Epidermal melanocyte (primary cell): ENCODE data around the gene IDH3B.
"Not testable (repeated sequence)": the region's sequence is repeated elsewhere in the genome, so short reads cannot be mapped to it uniquely, and the experiment has no call there.

ENCODE experiments used
- DNase-seq: peaks from one replicate; pipeline ENCODE4 v3.0.0; 2011; ENCODE audit warnings: low spot score; ENCODE audit not compliant: insufficient read length

Gene IDH3B

DNA sequence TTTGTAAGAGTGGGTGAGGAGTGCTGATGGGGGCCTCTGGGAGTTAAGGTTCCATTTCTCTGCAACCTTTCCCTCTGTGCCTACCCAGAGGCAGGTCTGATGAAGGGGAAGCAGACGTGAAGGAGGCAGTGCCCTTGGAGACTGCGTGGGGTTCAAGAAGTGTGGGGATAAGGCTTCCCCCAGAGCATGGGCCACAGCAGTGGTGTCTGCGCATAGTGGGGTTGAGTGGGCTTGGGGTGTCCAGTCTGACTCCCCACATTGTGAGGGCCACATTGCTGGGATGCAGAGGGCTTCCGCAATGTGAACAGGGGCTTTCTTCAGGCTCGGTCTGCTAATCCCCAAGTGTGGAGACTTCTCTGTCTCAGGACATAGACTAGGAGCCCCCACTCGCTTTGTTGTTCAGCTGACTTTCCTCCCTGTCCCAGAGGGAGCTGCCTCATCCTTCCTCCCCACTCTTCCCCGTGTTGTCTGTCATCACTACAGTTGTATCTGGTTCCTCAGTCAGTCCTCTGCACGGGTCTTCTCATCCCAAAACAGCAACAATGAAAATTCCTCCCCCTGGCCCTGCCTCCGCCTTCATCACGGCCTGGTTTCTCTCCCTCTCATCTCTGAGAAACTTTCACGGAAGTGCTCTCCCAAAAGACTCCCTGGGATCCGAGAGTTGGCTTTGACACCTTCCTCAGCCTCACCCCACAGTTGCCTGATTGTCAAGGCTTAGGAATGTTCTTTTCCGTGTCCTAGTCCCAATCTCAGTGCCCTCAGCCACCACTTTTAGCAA is 31.4 kb upstream of the IDH3B start:
- no peak for DNase-seq

DNA sequence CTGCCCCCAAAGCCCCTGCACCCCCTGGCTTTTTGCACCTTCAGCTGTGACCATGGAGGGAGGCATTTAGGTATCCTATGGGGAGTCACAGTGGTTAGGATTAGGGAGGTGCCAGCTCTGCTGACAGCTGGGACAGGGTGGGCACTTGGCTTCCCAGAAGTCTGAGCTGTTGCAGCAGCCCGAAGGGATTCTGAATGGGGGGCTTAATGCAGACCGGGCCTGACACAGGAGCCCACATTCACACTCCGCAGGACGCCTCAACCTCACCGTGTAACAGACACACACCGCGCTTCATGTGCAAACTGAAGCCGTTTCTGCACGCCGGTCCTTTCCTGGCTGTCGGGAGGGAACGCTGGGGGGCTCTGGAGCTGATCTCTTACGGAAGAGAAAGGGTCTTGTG is 30.5 kb upstream of the IDH3B start:
- no peak for DNase-seq

DNA sequence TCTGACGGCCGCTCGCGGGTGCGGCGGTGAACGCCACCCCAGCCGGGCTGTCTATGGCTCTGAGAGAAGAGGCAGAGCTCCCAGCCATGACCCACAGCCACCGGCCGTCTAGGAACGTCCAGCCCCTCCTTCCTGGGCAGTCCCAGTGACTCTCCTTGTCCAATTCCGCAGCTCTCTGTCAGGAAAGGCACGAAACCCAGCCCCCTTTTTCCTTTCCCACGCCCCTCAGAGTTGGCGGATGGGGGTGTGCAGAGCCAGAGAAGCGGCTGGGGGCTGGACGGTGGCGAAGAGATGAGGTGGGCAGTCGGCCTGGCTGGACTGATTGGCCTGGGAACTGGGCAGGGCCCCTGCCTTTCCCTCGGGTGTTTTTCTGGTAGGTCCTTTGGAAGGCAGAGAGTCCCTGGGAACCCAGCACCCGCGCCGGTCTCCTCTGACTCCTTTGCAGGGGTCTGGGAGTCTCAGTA is 30.0 kb upstream of the IDH3B start:
- DNase-seq: no peak

DNA sequence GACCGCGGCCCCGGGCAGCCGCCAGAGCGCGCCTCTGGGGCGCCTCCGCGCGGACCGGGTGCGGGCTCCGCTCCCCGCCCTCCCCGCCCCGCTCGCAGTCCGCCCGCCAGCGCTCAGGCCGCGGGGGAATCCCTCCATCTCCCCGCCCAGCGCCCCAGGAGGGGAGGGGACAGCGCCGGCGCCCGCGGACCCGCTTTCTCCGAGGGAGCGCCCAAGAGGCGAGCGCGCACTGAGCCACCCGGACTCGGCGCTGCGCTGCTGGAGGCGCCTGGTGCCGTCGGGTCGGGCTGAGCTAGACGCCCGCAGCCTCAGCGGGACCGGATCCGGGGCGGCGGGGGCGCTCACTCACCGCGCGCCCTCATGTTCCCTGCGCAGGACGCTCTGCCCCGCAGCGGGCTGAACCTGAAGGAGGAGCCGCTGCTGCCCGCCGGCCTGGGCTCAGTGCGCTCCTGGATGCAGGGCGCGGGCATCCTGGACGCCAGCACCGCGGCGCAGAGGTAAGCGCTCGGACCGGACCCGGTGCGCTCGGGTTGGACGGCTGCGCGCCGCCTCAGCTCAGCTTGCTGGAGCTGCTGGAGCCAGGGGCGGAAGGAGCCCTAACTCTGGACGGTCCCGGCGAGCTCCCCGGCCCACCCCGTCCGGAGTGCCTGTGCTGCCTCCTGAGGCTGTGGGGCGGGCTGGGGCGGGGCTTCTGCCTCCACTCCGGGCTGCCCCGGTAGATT is 29.4 kb upstream of the IDH3B start:
- DNase-seq: no peak

DNA sequence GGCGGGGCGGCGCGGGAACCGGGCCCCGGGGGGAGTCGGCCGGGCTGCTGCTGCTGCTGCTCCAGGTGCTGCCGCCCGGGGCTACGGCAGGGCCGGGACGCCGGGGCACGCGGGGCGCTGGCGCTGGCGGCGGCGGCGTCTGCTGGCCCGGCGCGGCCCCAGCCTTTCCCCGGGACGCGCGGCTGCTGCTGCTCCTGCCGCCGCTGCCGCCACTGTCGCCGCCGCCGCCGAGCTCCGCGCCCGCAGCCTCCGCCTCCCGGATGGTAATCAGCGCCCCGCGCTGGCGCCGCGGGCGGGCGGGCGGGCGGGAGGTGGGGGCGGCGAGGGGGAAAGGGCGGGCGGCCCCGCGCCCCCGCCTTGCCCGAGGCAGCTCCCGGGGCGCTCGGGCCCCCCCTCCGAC is 28.9 kb upstream of the IDH3B start:
- no peak for DNase-seq

DNA sequence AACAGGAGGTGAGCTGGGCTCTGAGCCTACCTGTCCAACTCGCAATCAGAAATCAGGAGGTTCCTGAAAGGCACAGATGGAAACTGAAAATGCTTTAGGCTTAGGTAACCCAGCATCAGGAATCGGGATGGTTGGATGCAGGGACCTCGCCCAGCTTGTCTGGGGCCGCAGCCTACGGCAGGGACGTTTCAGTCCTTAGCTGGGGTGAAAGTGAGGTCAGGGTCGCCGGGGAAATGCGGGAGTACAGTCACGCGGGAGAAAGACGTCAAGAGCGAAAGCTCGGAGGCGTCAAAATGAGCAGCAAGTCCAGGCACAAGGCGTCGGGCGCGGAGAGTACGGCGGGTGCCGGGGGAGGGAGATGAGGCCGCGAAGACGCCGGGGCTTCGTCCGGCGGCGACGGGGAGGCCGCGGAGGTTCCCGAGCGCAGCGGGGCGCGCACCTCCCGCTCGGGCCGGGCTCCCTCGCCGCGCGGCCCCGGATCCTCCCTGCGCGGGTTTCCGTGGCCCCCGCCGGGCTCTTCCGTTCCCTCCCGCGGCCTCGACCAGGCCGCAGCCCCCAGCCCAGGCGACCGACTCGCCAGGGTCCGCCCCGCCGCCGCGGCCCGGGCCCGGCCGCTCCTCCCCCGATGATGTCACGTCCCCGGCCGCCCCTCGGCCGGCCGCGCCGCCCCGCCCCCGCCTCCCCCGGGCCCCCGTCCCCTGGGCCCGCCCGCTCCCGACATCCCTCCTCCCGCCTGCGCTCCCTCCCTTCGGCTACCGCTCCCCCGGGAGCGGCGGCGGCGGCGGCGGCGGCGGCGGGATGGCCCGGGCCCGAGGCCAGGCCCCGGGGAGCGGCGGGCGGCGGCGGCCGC is 28.2 kb upstream of the IDH3B start, which contains the start of gene EBF4:
Gene EBF4, plus strand, starts transcription at position 745 of the 850 bp plus-strand sequence. CDS start 866 bp downstream, outside the sequence.
- DNase-seq: no peak

DNA sequence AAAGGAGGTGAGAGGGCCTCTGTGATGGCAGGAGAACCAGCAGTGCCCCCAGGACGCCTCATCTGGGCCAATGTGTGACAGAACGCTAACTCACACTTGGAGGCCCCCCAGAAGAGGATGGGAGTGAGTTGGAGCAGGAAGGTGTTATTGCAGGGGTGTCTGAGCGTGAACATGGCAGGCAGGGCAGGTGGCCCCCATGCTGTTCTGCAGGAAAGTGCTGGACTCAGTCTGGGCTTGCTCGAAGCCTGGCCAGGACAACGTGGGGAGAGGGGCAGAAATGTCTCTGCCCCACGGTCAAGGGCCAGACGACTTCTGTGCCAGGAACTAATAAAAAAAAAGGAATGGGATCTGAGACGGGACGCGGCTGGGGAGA is 27.6 kb upstream of the IDH3B start:
- no peak for DNase-seq

DNA sequence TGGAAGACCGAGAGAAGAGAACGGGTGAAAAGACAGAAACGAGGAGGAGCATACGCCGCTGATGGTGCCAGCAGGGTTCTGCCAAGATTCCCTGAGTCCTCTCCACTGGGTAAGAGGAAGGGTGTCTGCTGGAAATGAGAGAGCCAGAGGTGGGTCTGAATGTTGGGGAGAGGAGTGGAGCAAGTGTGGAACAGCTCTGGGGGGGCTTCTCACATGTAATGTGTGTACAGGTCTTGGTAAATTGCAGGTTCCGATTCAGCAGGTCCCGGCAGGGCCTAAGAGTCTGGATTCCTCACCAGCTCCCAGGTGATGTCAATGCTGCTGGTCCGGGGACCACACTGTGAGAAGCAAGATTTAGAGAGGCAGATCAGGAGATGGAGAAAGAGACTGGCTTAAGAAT is 27.1 kb upstream of the IDH3B start:
- DNase-seq: no peak

DNA sequence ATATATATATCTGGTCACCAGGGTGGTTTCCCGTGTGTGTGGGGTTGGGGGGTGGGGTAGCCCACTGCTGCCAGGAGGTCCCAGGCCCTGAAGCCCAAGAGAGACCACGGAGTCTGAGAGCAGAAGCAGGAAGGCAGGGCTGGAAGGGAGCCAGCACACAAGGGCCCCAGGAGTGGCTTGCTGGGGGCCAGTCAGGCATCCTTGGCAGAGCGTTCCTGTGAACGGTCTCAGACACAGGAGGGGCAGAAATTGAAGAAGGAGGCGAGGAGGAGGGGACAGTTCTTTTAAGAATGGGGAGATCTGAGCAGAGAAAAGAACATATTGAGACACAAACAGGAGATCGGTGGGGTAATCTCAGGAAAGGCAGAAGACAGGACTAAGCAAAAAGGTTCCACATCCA is 26.7 kb upstream of the IDH3B start:
- no peak for DNase-seq

DNA sequence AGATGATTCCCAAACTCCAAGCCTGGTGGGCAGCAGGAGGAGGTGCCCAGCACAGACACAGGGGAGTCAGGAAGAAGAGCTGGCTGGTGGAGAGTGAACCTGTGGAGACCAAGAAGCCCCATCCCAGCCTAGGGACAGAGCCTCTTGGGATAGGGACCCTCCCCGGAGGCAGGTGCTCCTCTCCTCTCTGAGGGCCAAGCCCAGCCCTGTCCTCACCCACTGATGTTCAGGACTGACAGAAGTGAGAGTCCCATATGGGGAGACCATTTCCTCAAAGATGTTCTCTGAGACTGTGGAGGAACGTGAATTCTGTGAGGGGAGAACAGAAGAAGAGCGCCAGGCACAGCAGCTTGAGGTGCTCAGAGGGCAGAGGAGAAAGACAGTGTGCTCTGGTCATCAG is 26.2 kb upstream of the IDH3B start:
- DNase-seq: no peak

DNA sequence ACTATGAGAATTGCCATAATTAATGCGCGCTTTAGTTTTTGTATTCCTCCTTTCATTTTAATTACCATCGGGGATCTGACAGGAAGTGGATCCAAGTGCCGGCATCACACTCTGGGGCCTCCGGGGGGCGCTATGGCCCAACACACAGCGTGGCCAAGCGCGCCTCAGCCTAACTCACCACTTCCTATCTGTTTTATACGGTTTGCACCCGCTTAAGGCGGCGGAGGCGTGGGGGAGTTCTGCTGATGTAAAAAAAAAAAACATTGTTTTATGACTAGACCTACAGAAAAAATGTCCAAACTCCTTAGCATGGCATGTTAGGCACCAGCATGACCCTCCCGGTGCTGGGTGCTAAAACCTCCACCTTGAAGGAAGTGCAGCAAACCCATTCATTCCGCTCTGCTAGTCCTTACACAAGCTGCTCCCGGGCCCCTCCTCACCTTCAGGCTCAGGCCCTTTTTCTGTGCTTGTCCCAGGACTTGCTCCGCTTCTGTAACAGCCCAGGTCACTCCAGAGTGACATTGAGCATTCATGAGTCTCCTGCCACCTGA is 24.1 kb upstream of the IDH3B start:
- peak; percentile 76 for DNase-seq

DNA sequence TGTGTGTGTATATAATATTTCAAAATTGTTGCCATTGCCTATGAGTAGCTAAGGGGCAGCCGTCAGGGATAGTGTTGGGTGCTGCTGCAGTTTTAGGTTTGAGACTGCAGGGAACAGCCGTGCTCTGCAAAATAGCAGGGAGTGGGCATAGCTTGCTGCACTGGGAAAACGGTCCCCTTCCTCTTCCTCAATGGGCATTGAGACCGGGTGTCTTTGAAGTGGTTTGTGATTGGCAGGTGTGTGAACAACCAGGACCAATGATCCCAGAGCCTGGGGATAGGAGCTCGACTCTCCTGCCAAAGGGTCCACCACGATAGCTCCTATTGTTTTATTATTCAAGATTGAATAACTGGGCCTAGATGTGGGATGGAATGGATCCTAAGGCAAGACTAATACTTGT is 23.5 kb upstream of the IDH3B start:
- no peak for DNase-seq

DNA sequence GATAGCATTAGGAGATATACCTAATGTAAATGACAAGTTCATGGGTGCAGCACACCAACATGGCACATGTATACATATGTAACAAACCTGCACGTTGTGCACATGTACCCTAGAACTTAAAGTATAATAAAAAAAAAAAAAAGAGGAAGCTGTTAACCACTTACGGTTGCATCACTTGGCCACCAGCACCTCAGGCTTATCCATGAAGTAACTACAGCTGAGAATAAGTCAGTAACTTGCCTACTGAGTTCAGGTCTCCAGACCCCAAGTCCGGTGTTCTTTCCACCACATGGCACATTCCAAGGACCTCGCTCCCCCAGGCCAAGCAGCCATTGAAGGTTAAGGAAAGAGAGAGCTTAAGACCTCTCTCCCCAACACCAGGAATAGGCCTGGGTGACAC is 20.8 kb upstream of the IDH3B start:
- DNase-seq: not testable (repeated sequence)

DNA sequence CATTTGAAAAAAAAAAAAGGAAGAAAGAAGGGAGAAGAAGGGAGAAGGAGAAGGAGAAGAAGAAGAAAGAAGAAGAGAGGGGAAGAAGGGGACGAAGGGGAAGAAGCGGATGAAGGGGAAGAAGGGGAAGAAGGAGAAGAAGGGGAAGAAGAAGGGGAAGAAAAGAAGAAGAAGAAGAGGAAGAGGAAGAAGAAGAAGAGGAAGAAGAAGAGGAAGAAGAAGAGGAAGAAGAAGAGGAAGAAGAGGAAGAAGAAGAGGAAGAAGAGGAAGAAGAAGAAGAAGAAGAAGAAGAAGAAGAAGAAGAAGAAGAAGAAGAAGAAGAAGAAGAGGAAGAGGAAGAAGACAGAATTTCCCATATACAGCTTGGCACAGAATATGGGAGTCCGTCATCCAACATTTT is 18.0 kb upstream of the IDH3B start:
- not testable (repeated sequence) for DNase-seq

DNA sequence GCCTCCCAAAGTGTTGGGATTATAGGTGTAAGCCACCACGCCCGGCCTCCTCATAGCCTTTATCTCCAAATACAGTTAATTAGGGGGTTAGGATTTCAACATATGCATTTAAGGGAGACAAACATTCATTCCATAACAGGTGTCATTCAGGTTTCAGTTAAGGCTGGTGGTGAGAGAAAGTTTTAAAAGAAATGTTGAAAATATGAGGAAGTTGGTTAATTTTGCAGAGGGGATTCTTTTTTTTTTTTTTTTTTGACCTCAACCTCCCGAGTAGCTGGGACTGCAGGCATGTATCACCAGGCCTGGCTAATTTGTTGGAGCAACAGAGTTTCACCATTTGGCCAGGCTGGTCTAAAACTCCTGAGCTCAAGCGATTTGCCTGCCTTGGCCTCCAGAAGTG is 16.0 kb upstream of the IDH3B start:
- no peak for DNase-seq

DNA sequence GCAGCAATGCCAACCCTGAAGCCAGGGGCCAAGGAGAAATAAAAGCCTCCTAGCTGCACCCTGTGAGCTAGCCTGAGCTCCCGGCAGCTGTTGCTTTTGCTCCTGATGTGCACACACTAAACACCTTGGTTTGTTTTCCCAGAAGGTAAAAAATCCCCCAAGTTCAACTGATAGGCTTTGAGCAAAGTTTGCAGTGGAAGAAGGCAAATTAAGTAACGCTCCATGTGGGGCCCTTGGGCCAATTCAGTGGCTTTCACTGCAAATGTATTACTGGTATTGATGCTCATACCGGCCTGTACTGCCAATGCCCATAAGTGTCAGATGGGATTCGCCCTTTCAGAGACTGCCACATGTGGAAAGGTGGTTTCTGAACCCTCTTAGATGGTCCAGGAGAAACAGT is 9.4 kb upstream of the IDH3B start:
- DNase-seq: no peak

DNA sequence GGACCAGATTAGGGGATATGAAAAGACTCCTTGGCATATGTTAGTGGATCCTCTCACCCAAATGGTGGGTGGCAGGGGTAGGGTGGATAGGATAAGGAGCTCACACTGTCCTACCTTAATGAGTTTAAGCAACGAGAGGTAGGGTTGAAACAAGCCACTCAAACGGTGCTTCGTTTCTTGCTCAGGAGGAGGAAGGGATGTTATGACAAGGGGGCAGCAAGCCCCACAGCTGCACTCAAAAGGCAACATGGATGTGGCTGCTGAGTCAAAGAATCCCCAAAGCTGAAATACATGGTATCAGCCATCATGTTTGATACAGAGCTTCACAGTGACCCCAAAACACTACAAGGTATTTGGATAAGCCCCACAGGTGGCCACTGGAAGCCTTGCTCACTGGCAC is 8.4 kb upstream of the IDH3B start:
- DNase-seq: no peak

DNA sequence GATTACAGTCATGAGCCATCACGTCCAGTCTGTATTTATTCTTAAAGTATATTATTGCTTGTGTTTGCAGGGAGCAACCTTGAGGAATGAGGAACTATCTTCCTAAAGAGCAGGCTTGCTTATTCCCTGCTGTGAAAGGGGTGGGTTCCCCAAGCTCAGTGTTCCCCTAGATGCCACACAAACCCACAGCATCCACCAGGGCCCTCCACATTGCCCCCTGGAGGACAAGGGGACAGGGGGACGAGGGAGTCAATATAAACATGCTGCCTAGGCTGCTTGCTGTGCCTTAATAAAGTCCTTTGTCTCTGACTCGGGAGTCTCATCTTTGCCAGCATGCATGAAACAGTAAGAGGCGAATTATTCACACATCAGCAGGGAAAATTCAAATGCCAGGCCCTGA is 8.0 kb upstream of the IDH3B start:
- DNase-seq: no peak

DNA sequence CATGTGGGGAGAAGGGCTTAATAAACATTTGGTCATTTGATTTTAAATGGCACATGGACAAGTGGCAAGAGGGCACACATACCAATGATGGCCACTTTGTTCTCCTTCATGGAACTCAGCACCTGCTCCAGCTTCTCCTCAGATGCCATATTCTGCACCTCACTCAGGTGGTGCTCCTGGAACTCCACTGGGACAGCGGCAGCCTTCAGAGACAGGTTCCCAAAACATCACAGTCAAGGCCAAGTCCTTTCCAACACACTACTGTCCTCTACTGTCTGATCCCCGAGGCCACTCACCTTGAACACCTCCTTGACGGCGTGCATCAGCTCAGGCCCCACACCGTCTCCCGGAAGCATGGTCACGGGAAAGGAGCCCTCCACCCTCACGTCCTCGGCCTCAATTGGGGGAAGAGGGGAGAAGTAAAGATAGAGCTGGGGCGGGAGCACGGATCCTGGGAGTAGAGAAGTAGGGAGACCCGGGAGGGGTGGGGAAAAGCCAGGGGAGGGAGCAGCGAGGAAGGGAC is 591 bp downstream of the IDH3B start:
- no peak for DNase-seq

DNA sequence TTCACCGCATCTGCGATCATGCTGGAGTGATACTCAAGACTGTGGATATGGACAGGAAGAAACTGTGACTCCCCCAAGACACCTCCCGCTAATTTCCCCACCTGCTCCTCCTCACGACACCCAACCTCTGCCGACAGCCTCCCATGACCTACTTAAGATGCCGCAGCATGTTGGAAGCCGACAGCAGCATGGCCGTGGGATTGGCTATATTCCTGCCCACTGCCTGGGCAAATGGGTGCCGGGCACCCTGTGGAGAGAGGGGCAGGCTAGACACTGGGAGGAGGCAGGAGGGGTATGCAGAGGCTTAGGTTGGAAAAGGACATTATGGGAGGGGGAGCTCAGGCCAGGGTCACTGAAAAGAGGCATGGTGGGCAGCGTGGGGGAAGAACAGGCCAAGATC is 4.5 kb downstream of the IDH3B start:
- no peak for DNase-seq
